ENCODE data around the gene ICA1.

GRCh38 chr7:8229927-8230326, 32.0 kb downstream of the ICA1 start:
- no peak for TF ChIP-seq ZFP36 (IDR thresholded peaks at IDR 0.05; ENCODE audit: borderline replicate concordance, partially characterized antibody)
- no peak for TF ChIP-seq CTCF (IDR thresholded peaks at IDR 0.05)
